Effector CD8-positive, alpha-beta T cell (primary cell): ENCODE measurements around the gene HAGH.
A peak's percentile ranks its signal among the peaks of the same experiment; 100 is the strongest.

Source experiments
- DNase-seq: peaks from one replicate; lab custom pipeline; 2025; lab: John Stamatoyannopoulos, UW

HAGH gene

DNA sequence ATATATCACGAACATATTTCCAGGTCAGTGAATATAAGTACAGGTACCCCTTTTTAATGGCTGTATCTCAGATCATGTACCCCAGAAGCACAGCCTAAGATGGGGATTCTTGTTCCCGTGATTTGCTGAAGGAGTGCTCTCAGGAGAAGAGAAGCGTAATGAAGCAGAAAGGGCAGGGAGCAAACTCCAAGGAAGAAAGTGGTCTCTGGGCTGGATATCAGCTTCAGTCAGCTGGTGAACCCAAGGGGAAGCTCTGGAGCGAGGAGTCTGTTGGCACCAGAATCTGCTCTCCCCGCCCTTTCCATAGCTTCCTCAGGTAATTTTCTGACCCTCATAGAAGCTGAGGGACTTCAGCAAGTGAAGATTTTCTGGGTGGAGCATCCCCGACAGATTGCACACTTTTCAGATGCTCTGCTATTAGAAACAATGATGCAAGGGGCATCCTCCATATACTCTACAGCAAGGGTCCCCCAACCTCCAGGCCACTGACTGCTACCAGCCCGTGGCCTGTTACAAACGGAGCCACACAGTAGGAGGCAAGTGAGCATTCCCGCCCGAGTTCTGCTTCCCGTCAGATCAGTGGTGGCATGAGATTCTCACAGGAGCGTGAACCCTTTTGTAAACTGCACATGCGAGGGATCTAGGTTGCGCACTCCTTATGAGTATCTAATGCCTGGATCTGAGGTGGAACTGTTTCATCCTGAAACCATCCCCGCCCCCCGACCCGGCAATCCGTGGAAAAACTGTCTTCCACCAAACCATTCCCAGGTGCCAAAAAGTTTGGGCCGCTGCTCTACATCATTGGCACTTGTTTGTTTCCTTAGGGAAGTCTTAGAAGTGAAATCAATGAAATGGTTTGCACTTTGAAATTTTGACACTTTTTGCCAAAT, 4.8 kb upstream of the HAGH start:
- DNase-seq, result no peak

DNA sequence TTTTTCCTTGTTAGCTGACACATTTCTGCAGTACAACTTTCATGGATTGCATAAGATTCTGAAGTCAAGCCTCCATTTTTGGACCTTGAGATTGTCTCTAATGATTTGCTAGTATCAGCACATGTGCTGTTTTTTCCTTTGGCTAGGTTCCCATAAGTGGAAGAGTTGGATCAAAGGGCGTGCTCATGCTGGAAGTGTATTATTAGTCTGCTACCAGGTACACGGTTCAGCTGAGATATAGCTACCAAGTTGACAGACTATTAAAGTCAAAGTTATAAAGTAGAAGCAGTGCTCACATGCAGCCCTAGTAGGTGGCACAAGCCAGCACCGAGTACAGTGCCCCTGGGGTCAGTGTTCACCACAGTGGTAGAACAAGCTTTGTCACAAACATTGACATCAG, 3.6 kb upstream of the HAGH start:
- no peak for DNase-seq

DNA sequence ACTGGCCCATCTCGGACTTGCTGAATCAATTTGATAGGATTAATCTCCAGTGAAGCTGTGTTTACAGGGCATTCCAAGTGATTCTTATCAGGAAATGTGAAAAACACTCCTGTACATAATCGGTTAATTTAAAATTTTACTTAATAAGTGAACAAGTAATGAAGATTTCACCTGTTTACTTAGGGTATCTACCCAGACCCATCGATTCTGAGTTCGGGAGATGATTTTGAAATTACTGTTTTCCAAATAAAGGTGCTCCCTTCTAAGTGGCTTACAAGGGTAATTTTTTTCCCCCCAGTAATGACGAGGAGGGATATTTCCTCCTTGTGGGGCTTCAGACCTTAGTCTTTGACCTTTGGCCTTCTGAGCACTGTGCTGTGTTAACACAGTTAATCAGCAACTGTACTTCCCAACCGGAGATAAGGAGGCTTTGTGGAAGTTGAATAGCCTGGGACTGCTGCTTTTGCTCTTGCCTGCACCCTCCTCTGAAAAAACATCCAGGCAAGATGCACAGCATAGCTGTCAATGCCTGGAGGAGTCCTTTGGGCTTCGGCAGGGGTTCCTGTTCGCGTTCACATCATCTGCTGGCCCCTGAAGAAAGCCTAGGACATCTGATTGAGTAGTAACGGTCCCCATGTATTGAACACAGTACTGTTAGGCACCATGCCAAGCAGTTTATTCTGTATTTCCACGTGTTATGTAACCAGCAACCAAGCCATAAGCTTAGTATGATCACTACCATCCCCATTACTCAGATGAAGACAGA, 2.2 kb upstream of the HAGH start:
- no peak for DNase-seq

DNA sequence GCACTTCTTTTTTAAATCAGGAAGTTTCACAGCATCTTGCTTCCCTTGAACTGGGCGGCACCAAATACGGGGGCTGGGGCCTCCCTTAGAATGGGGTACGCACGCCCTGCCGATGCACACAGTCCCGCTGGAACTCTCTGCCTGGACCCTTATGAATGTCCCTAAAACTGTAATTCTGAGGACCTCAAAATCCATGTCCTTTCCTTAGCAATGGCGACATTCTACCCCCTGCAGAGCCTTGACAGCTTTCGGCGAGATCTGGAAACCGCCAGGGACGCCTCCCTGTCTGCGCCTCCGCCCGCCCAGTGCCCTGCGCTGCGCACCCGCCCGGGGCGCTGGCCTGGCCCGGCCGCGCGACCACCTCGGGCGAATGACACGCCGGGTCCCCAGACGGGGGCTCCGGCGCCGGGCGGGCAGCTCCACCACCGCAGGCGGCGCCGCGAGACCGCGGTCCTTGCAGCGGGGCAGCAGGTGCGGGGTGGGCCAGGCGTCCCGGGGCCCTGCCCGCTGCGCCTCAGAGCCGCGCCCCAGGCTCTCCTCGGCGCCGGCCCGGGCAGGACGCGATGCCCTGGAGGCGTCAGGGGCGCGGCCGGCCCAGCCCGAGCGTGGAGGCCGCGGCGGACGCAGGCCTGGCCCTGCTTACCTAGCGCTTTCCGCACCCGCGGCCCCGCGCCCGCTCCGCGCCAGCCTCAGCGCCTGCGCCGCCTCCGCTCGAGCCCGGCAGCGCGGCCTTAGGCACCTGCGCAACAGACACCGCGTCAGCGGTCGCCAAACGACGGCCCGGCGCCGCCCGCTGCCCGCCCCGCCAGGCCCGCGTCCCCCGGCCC, 548 bp downstream of the HAGH start:
- DNase-seq, result peak; percentile 59

DNA sequence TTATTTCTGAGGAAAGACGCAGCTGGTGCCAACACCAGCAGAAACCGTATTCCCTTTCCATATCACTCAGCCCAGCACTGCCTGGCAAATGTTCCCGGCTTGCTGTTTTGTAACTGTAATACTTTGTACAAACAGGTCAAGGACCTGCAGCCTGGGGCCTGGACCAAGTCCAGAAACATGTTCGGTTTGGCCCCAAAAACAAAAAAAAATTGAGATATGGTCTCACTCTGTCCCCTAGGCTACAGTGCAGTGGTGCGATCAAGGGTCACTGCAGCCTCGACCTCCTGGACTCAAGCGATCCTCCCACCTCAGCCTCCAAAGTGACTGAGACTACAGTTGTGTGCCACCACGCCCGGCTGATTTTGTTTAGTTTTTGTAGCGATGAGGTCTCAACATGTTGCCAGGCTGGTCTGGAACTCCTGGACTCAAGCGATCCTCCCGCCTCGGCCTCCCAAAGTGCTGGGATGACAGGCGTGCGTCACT, 1.2 kb downstream of the HAGH start:
- DNase-seq, result no peak

DNA sequence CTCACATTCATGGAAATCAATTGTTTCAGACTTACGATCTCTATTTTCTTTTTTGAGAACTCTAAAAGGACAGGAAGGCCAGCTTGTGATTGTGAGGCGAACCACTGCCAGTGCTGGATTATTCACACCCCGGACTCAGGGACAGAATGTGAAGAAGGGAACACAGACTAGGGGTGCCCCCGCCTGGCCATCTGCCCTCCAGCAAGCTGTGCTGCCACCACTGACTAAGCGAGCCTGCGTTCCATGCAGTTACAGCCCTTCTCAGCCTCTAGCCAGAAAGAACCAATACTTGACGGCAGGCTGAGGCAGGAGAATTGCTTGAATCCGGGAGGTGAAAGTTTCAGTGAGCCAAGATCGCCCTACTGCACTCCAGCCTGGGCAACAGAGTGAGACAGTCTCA, 2.8 kb downstream of the HAGH start:
- DNase-seq, result no peak

DNA sequence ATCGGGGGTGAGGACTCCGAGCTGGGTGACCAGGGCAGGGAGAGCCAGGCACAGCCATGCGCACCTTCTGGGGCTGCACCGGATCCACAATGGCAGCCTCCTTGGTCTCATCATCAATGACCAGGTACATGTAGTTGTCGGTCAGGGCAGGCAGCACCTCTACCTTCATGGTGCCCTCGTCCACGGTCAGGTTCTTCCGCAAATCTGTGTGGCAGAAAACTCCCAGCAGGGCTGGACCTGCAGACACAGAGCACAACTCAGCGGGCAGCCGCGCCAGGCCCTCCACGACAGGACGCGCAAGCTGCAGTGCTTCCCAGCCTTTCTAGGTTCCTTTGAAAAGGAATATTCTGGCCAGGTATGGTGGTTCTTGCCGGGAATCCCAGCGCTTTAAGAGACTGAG, 3.8 kb downstream of the HAGH start:
- no peak for DNase-seq

DNA sequence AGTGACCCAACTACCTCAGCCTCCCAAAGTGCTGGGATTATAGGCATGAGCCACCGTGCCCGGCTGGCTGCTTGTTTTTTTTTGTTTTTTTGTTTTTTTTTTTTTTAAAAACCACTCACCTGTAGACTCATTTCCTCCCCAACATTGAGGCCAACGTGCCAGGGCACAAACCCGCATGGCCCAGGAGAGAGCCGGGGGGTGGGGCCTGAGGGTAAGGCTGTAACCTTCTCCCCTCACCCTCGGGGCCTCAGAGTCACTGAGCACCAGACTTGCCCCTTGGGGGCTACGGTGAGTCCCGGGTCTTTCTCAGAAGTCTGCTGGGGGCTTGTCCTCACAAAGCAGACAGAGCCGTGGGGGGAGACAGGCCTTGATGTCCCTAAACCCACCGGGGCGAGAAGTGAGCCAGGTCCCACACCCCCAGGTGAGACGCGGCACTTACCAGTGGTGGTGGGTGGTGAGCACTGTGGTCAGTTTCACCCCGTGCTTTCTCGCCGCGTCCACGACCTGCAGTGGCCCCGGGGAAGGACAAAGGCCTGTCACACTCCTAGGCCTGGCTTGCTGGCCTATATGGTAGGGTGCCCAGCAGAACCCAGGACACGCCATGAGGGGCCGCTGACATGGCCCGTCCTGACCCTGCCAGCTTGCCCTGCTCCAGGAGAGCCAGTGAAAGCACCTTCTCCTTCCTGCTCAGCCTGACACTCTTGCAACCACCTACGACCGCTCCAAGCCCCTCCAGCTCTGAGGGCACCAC, 4.6 kb downstream of the HAGH start:
- DNase-seq, result no peak

DNA sequence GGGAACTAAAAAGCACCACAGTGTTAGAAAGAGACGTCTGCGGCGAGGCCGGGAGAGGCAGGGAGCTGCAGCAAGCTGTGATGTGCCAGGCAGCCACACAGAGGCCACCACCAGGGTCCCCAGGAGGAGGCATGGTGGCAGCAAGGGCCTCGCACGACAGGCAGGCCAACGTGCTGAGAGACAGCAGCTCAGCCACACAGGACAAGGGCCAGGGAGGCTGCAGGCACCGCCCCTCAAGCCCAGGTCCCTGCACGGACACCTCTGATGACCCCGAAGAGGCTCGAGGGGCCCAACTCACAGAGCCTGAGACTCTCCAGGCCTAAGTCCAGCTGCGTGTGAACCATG, 5.7 kb downstream of the HAGH start:
- no peak for DNase-seq

DNA sequence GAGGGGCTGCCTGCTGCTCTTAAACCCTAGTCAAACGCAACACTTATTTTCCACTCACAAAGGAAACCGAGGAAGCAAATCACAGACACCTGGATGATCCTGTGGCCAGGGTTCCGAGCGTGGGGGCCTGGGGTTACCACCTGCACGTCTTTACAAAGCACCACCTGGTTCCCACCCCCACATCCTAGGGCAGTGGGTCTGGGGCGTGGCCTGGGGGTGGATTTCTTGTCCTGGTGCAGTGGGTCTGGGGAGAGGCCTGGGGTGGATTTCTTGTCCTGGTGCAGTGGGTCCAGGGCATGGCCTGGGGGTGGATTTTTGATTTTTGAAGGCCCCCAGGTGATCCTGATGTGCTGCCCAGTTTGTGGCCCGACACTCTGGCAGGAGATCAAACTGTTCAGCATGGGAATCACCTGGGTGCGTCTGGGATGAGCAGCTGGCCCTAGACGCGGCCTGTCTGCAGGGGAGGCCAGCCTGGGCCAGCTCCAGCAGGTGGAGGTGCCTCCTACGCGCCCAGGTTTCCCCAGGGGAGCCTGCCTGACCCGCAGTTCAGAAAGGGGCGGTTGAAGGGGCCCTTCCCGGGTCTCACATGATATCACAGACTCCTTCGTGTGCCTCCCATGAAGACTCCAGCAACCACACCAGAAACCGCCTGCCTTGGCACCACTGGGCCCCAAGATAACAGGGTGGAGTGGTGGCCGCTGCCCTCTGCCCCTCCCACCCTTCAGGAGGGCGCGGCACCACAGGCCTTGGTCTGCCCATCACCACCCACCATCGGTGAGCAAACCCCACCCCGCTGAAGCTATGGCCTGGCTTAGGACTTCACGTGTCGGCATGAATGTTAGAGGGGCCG, 6.3 kb downstream of the HAGH start:
- no peak for DNase-seq

DNA sequence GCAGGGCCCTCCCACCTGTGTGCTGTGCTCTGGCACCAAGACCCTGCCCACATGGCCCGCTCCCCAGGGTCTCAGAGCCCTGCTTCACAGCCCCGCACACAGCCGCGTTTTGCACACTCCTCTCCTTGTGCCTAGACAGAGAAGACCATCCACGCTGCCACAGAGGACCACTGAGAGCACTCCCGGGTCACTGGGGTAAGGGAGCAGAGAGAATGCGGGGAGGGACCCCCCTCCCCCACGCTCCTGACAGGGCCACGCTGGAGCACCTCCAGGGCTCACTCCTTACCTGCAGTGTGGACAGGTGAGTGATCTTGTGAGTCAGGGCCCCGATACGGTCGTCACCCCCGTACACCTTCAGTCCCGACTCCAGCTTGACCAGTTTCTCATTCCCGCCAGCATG, 7.0 kb downstream of the HAGH start:
- no peak for DNase-seq

DNA sequence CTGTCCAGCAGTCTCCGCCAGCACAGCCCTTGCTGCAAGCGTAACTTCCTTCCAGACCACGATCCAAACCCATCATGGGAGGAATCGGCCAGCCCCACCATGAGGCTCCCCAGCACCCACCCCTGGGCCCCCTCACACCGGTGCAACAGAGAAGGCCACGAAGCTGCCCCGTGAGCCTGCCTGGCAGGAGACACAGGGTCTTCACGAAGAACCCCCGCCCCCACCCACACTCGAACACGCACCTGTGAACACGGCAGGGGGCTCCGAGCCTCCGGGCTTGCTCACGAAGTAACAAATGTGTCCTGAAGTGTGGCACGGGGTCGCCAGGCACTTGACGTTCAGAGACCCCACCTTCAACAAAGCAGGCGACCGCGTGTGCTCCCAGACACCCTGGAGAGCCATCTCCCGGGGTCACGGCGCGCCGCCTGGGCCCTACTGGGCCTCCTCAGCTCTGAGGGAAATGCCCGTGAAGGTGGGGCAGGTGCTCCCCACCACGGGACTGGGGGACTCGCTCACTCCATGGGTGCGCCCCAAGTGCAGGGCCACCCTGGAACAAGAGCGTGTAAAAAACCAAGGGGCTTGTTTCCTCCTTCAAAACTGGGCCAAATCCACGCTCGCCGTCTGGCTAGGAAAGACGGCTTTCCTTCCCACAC, 7.6 kb downstream of the HAGH start:
- DNase-seq, result no peak

DNA sequence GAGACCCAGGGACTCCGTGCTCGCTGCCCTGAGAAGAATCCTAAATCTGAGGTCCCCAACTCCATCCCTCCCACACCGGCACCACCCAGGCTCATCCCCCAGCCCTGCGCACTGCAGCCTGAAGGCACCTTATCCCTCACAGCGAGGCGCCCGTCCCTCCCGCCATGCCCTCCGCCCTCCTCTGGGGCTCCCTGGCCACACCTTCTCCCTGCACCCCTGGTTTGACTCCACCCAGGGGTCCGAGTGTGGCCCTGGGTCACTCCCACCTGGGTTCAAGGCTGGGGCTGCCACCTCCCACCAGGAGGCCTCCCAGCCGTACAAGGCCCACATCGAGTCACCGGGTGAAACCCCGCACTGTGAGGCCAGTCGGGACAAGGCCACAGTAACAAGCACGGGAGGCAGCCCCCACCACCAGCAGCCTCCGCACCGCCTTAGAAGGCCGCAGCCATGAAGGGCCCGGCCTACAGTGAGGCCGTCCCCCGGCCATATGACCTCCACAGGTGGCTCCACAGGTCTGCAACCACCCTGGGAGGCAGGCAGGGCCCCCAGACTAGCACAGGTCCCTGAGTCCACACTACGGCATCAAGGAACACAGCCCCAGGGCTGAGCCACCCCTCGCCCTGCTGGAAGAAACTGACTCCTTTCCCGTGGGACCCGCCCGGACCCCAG, 8.3 kb downstream of the HAGH start:
- DNase-seq, result no peak

DNA sequence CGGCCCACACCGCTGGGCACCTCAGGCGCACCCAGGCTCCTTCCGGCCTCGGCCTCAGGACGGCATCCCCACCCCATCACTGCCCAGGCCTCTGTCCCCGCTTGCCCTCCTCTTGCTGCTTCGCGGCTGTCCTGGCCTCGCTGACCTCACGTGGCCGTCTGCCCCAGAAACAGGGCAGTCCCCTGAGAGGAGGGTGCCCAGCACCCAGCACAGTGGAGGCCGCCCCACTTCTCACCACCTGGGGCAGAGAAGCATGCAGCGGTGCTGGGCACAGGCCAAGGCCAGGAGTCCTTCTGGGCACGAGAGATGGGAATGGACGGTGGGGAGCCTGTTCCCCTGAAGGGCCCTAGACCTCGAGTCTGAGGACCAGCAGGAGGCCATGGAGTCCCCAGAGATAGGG, 8.9 kb downstream of the HAGH start:
- no peak for DNase-seq

DNA sequence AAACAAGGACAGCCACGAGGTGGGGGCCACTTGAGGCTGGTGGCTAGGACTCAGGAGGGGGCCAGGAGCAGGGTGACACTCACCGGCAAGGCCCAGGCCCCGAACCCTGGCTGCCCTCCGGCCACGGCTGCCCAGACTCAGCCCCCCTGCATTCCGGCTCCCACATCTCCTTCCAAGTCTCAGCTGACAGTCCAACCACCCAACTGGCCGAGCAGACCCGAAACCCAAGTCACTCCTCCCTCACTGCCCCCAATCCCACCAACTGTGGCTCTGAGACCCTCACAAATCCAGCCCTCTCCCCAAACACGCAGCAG, 9.4 kb downstream of the HAGH start:
- DNase-seq, result no peak

DNA sequence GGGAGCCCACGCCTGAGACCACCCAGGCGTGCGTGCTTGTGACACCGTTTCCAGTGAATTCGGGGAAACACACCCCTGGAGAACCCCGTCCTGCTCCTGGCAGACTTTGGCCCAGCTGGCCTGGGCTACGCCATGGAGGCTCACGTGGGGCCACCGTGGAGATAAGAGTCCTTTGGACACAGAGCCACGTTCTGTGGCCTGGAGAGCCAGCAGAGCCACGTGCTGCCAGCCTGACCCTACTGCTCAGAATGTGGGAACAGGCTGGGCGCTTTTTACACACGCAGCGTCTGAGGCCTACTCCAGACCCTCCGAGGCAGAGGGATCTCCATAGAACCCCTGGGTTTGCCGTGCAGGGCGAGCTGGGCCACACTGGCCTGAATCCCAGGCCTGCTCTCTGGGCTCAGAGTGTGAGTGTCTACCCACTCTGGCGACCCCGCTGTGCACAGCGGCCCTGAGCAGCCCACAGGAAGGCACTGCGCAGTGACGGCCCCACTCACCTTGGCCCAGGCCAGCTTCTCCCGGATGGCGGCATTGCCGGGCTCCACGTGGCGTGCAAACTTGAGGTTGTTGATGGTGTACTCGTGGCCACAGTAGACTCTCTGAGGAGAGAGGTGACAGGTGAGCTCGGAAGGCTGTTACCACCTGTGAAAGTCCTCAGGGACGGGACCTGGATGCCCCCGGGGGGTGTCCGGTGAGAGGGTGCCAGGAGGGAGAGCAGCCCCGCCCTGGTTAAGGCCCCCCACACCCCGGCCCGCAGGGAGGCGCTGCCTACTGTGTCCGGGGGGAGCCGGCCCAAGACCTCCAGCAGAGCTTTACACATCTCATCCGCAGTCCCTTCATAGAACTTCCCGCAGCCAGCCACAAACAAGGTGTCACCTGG, 10.0 kb downstream of the HAGH start:
- DNase-seq, result no peak

DNA sequence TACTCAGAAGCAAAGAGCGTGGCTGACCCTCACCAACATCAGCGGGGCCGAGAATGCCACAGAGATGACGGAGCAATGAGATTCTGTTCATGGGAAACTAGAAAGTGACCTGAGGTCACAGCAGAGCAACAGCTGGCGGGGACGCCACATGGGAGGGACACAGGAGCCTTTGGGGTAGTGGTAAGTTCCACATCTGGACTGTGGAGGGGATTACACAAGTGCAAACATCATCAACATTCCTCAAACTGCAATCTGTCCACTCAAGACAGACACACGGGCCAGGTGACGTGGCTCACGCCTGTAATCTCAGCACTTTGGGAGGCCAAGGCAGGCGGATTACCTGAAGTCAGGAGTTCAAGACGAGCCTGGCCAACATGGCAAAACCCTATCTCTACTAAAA, 11.2 kb downstream of the HAGH start:
- no peak for DNase-seq

DNA sequence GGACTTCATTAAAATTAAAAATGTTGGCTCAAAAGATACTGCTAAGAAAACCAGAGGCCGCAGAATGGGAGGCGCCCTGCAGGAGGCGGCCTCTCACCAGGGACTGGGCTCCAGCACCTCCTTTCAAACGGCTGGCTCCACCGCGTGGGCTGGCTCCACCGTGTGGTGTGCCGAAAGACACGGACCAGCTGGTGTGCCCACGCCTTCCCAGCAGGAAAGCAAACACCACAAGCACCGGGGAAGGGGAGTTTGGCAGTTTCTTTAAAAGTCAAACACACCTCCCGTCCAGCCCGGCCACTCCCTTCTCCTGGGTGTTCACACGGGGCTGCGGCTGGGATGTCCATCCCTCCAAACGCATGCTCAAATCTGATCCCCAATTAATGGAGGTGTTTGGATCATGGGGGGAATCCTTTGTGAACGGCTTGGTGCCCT, 13.9 kb downstream of the HAGH start:
- peak; percentile 23 for DNase-seq

DNA sequence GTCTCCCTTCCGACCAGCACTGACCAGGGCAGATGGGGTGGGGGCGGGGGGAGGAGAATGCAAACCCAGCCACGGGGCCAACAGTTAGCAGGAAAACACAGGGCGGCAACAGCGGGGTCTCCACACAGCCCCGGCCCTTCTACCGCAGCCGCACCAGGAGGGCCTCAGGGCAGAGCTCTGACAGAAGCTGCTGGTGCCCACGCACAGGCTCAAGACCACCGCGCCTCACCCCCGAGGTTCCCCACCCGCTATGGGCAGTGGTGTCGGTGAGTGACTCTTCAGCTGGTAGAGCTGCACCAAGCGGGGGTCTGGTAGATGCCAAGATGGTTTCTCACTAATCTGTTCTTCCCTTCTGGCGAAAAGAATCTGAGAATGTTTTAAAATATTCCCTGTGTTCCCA, 16.1 kb downstream of the HAGH start:
- DNase-seq, result no peak
